PFSK-1 (cell line): Measurements from ENCODE around the gene APOBEC3B.

Experiments used
- FOXP2 ChIP-seq: optimal IDR thresholded peaks from 2 replicates; pipeline ENCODE3; 2011; ENCODE audit warnings: borderline replicate concordance, control low read depth, inconsistent platforms; ENCODE audit not compliant: insufficient read depth; ENCODE audit errors: extremely low read length, extremely low read depth
- POLR2AphosphoS5 ChIP-seq: IDR thresholded peaks from 2 replicates; pipeline ENCODE4 v1.6.1; 2012; ENCODE audit warnings: low read depth, mild to moderate bottlenecking, control low read depth, low read length, moderate library complexity
- REST ChIP-seq, 2 experiments: IDR thresholded peaks; 2 replicates each; pipeline versions ENCODE4 v1.6.1 to v1.8.0; 2011 to 2012; ENCODE audit warnings: low read depth in 2 of 2, low read length in 2 of 2, control low read depth in 1 of 2, inconsistent platforms in 1 of 2, mild to moderate bottlenecking in 1 of 2, moderate library complexity in 1 of 2; ENCODE audit not compliant: insufficient read depth in 1 of 2
- SIN3A ChIP-seq: IDR thresholded peaks from 2 replicates; pipeline ENCODE4 v1.6.1; 2012; ENCODE audit warnings: mild to moderate bottlenecking, low read length, moderate library complexity, borderline replicate concordance; ENCODE audit not compliant: insufficient read depth
- TAF1 ChIP-seq: IDR thresholded peaks from 2 replicates; pipeline ENCODE4 v1.6.1; 2012; ENCODE audit warnings: low read length, control low read depth, borderline replicate concordance; ENCODE audit not compliant: insufficient read depth

APOBEC3B gene

GRCh38 chr22:38946771-38947170 lies 35.4 kb upstream of the APOBEC3B start:
- TF ChIP-seq SIN3A (no peak), POLR2AphosphoS5 (no peak), TAF1 (no peak)

GRCh38 chr22:38947321-38948140 lies 34.6 kb upstream of the APOBEC3B start:
- no peak for TF ChIP-seq POLR2AphosphoS5
- no peak for TF ChIP-seq REST (IDR thresholded peaks at IDR 0.05; ENCODE audit: insufficient read depth in 1 of 2, low read depth in 2 of 2, low read length in 2 of 2)
- TF ChIP-seq FOXP2: no peak
- no peak for TF ChIP-seq SIN3A

- TF ChIP-seq REST (IDR thresholded peaks at IDR 0.05; ENCODE audit: insufficient read depth in 1 of 2, low read depth in 2 of 2, low read length in 2 of 2): no peak
- no peak for TF ChIP-seq FOXP2
- TF ChIP-seq POLR2AphosphoS5: no peak
- TF ChIP-seq TAF1: no peak
- no peak for TF ChIP-seq SIN3A
These were observed 33.8 kb upstream of the APOBEC3B start for GRCh38 chr22:38948181-38948940.

- TF ChIP-seq POLR2AphosphoS5 (no peak), FOXP2 (no peak), TAF1 (no peak), REST (IDR thresholded peaks at IDR 0.05; ENCODE audit: insufficient read depth in 1 of 2, low read depth in 2 of 2, low read length in 2 of 2) (no peak), SIN3A (no peak)
These were observed 32.2 kb upstream of the APOBEC3B start for GRCh38 chr22:38949889-38950405.

GRCh38 chr22:38950527-38951295 lies 31.4 kb upstream of the APOBEC3B start:
- TF ChIP-seq FOXP2 (no peak), SIN3A (no peak), POLR2AphosphoS5 (no peak), TAF1 (no peak), REST (IDR thresholded peaks at IDR 0.05; ENCODE audit: insufficient read depth in 1 of 2, low read depth in 2 of 2, low read length in 2 of 2) (no peak)
